ENCODE measurements around the gene RAB11FIP3.
"Not testable (repeated sequence)": the region's sequence is repeated elsewhere in the genome, so short reads cannot be mapped to it uniquely, and the experiment has no call there.

The RAB11FIP3 gene

GRCh38 chr16:469459-469858 is 44.0 kb downstream of the RAB11FIP3 start:
- DNase-seq: not testable (repeated sequence)

GRCh38 chr16:470418-470817 is 45.0 kb downstream of the RAB11FIP3 start:
- no peak for DNase-seq

DNA sequence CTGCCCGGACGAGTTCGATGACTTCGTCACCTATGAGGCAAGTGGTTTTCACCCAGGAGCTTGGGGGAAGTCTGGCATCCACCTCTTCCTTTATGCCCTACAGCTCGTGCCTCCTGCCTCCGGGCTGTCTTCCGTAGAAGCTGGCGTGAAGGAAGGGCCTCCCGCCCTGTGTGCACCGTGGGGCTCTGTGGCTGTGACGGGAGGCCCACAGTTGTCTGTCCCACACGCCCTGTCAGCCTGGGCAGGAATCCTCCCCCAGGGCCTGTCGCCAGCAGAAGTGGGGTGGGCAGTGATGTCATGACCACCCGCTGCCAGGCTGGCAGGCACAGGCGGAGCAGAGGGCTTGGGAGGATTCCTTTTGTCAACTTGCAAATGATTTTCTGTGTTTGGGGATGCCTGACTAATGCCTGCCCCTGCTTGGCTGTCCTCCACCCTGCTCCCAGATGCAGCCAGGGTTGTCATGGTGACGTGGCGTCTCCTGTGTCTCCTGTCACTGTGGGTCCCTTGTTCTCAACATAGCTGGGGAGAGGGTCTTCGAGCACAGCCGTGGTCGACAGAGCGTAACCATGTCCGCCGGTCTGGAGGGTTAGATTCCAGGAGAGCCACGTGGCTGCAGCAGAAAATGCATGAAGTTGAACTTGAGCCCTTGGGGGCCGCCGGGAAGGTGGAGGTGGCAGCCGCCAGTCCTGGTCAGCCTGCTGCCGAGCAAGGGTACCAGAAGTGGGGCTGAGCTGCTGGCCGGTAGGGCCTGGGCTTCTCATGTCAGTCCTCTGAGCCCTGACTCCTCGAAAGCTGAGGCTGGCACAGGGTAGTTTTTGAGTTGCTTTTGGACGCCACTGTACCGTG is 46.1 kb downstream of the RAB11FIP3 start:
- DNase-seq: no peak

- DNase-seq: no peak
Measured at GRCh38 chr16:472199-472504, 46.7 kb downstream of the RAB11FIP3 start.

GRCh38 chr16:473046-474043 is 47.9 kb downstream of the RAB11FIP3 start:
- DNase-seq: no peak

- DNase-seq: no peak
Measured at GRCh38 chr16:474420-475122, 49.1 kb downstream of the RAB11FIP3 start.

DNA sequence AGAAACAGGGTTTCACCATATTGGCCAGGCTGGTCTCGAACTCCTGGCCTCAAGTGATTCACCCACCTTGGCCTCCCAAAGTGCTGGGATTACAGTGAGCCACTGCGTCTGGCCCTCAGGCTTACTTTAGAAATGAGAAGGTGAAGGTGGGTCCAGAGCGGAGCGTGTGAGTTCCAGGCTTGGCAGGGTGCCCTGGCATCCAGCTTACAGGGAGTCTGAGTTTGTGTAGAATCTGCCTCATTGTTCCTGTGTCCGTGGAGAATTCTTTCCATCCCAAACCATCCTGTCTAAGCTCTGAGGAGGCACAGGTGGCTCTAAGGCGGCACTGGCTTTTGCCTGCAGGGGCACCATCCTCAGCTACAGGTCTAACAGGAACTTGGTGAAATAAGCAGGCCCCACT is 50.6 kb downstream of the RAB11FIP3 start:
- DNase-seq: no peak

- no peak for DNase-seq
Measured at GRCh38 chr16:477301-478157, 52.1 kb downstream of the RAB11FIP3 start.

DNA sequence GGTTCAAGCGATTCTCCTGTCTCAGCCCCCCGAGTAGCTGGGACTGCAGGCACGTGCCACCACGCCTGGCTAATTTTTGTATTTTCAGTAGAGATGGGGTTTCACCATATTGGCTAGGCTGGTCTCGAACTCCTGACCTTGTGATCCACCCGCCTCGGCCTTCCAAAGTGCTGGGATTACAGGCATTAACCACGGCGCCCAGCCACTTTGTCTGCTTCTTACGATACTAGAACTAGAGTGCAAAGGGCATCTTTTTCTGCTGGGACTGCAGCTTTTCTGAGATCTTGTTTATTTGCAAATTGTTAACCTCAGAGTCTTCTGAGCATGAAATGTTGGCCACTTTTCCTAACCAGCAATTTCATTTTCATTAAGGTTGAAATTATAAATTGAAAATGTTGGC is 52.8 kb downstream of the RAB11FIP3 start:
- not testable (repeated sequence) for DNase-seq

DNA sequence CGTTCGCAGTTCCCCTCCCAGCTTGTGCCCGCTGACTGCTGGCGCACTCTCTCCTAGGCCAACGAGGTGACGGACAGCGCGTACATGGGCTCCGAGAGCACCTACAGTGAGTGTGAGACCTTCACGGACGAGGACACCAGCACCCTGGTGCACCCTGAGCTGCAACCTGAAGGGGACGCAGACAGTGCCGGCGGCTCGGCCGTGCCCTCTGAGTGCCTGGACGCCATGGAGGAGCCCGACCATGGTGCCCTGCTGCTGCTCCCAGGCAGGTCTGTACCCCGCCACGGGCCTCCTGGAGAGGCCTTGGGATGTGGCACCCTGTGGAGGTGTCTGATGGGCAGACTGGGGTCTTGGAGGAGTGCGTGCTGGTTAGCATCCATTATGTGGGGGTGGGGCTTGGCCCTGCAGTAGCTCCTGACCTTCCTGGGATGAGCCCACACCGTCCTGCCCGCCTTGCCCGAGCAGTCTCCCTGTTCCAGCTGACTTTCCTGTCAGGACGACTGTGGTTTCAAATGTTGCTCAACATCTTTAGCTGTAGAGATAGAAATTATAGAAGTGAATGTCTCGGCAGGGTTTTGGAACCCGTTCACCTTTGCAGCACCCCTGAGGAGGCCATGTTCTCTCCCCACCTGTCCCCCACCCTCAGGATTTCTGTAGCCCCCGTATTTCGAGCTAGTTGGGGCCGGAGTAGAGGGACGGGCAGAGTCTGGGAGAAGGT is 57.2 kb downstream of the RAB11FIP3 start:
- DNase-seq: no peak

DNA sequence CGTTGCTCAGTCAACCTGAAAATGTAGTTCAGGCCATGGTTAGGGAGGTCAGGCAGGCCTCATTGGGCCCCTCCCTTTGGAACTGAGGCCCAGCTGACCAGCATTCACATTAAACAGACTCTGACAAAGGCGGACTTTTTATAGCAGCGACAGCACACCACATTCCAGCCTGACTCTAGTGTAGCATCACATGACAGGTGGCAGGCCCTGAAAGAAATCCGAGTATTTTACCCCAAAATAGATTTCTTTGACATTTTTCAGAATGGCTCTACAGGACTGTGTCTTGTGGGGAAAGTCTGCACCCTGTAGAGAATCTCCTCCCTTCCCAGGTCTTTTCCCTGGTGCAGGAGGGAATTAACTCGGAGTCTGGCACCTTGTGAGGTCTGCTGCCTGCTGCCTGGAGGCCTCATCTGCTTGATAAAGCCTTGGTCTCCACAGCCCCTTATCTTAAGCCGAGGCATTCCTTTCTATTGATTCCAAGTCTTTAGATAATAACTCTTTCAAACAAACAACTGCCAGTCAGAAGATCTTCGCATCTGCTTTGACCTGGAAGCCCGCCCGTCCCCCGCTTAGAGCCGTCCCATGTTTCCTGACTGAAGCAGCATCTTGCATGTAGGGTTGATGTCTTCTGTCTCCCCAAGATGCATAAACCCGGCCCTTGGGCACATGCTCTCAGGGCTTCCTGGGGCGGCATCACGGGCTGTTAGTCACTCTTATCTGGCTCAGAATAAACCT is 58.1 kb downstream of the RAB11FIP3 start:
- DNase-seq: no peak

DNA sequence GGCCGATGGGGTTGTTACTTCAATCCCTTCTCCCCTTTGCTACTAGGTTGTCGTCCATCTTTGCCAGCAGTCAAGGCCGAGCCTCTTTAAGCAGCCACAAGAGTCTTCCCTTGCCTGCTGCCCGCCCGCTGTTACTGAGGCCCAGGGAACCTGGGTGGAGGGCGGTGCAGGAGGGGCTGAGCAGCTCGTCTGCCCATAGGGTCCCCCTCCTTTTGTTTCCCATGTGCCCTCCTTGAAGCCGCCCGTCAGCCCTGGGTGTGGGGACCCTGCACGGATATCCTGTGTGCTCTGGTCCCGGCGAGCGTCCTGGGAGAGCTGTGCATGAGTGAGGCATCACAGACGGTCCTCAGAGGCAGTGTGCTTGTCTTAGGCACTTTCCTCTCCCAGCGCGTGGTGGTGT is 64.2 kb downstream of the RAB11FIP3 start:
- DNase-seq: no peak

GRCh38 chr16:490768-491167 is 65.3 kb downstream of the RAB11FIP3 start:
- no peak for DNase-seq

- no peak for DNase-seq
Measured at GRCh38 chr16:491220-491919, 65.9 kb downstream of the RAB11FIP3 start.

DNA sequence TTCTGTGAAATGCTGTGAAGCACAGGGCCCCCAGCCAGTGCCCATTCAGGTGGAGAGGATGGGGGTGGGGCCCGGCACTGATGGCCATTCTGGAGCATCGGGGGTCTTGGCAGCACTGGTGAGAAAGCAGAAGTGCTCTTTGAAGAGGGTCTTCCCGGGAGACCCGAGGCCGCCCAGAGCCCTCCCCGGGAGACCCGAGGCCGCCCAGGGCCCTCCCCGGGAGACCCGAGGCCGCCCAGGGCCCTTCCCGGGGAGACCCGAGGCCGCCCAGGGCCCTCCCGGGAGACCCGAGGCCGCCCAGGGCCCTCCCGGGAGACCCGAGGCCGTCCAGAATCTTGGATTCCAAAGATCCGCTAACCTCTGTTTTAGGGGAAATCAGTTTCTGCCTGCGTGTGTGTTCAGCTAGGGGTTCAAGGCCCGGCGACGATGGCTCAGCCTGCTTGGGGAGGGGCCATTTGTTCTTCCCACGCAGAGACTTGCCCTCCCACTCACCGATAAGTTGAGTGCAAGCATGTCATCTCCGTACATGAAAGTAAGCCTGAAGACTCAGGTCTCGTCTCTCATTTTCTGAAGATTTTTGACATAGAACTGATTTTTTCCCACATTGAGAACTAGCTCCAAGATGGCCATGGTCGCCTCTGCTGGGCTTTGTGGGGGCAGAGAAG is 66.9 kb downstream of the RAB11FIP3 start:
- no peak for DNase-seq

DNA sequence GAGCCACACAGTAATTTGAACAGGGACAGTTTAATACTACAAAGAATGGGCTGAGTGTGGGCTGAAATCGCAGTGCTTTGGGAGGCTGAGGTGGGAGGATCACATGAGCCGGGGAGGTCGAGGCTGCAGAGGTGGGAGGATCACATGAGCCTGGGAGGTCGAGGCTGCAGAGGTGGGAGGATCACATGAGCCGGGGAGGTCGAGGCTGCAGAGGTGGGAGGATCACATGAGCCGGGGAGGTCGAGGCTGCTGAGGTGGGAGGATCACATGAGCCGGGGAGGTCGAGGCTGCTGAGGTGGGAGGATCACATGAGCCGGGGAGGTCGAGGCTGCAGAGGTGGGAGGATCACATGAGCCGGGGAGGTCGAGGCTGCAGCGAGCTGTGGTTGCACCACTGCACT is 69.2 kb downstream of the RAB11FIP3 start:
- DNase-seq: not testable (repeated sequence)

DNA sequence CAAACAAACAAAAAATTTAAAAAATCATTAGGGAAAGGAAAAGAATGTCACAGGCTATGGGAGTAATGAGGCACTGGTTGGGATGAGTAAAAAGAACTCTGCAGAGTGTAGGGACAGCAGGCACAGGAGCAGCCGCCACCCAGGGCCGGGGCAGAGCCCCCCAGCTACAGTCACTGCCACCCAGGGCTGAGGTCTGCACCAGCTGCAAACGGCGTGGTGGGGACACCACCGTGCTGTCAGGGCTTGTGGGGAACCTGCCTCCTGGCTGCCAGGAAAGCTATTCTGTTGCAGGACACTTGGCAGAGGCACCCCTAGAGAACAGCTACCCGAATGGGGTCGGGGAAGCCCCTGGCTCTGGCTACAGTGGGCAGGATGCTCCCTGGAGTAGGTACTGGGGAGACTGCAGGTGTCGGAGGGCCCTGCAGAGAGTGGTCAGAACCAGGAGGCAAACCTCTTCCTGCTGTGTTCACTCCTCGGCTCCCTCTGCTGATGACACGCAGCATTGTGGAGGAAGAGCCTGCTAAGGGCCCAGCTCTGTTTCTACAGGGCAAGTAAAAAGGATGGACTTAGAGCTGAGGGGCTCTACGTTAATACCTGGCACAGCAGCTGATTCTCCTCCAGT is 69.8 kb downstream of the RAB11FIP3 start:
- no peak for DNase-seq

DNA sequence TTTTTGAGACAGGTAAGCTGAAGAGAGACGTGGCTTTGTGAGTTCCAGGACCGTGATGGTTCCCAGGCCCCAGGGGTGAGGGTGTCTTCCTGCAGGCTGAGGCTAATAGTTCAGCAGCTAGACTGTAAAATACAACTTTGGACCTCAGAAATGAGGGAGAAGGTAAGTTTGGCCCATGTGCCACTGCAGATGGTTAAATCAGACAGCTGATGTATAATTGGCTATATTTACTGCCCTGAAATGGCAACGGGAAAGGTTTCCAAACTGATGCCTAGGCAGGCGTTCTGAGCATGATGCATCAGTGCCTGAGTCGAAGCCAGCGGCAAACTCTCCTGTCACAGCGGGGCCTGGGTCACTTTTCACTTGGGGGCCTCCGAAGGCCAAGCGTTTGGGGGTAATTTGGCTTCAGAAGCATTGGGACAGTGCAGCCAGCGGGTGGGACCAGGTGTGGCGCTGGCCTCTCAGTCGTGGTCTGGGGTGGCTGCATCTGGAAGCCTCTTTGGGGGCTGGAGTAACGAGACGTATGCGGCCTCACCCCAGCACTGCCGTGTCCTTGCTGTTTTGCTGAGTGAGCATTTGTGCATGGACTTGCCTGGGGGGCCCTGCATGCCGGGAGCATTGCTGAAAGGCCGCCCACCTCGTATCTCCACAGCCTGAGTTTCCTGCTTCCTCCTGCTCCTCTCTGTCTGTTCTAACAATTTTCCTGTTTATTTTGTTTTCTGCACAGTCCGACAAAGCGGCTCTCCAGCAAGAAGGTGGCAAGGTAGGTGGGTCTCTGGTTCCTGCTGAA is 70.8 kb downstream of the RAB11FIP3 start:
- no peak for DNase-seq
